RPMI7951 (cell line): ENCODE measurements around the gene RITA1. TPM values are rescaled to one million over a fixed set of nuclear protein-coding genes. Genes with fewer than 3 reads are reported as not detected.

ENCODE experiments used
- DNase-seq: peaks from one replicate; pipeline ENCODE4 v3.0.0-alpha.2; 2012; ENCODE audit warnings: low read depth
- total RNA-seq: library from RNA; depleted of rRNA; stranded (reverse); fragments of >200 nt; shearing (Covaris generic); gene quantifications from 2 replicates; pipeline ENCODE4 v1.2.3, GENCODE V29; 2014

The RITA1 gene
- total RNA-seq, 1 experiment from 2014 or later = 39.5 TPM

GRCh38 chr12:113152835-113153814, 32.4 kb upstream of the RITA1 start:
- peak; percentile 81 for DNase-seq

GRCh38 chr12:113154351-113154973, 31.1 kb upstream of the RITA1 start:
- peak; percentile 38 for DNase-seq

GRCh38 chr12:113155060-113155459, 30.5 kb upstream of the RITA1 start:
- no peak for DNase-seq

GRCh38 chr12:113155646-113156045, 29.9 kb upstream of the RITA1 start:
- no peak for DNase-seq

GRCh38 chr12:113157218-113157859, 28.2 kb upstream of the RITA1 start:
- DNase-seq = no peak

GRCh38 chr12:113158439-113159203, 26.9 kb upstream of the RITA1 start:
- no peak for DNase-seq

- no peak for DNase-seq
Observed at GRCh38 chr12:113159937-113160336, 25.6 kb upstream of the RITA1 start.

GRCh38 chr12:113161415-113162016, 24.0 kb upstream of the RITA1 start:
- no peak for DNase-seq

GRCh38 chr12:113162102-113163029, 23.2 kb upstream of the RITA1 start:
- DNase-seq = peak; percentile 56

GRCh38 chr12:113163030-113163360, 22.5 kb upstream of the RITA1 start:
- no peak for DNase-seq

GRCh38 chr12:113164014-113164413, 21.5 kb upstream of the RITA1 start:
- DNase-seq = no peak

GRCh38 chr12:113165521-113166450, 19.7 kb upstream of the RITA1 start:
- no peak for DNase-seq

- no peak for DNase-seq
Observed at GRCh38 chr12:113167868-113168267, 17.7 kb upstream of the RITA1 start.

- no peak for DNase-seq
Observed at GRCh38 chr12:113169697-113170096, 15.8 kb upstream of the RITA1 start.

GRCh38 chr12:113170457-113170856, 15.1 kb upstream of the RITA1 start:
- DNase-seq = no peak

- DNase-seq = no peak
Observed at GRCh38 chr12:113170926-113171325, 14.6 kb upstream of the RITA1 start.

- DNase-seq = no peak
Observed at GRCh38 chr12:113171543-113171942, 14.0 kb upstream of the RITA1 start.

- DNase-seq = no peak
Observed at GRCh38 chr12:113172185-113172584, 13.3 kb upstream of the RITA1 start.

GRCh38 chr12:113173081-113173698, 12.3 kb upstream of the RITA1 start:
- DNase-seq = no peak
